GM19193 (cell line): ENCODE results near the gene CAGE1.

Experiments
- POLR2A ChIP-seq: IDR thresholded peaks from 4 replicates; pipeline ENCODE4 v1.6.1; 2011; ENCODE audit not compliant: insufficient read depth, insufficient read length; ENCODE audit errors: extremely low read depth

Gene CAGE1

DNA sequence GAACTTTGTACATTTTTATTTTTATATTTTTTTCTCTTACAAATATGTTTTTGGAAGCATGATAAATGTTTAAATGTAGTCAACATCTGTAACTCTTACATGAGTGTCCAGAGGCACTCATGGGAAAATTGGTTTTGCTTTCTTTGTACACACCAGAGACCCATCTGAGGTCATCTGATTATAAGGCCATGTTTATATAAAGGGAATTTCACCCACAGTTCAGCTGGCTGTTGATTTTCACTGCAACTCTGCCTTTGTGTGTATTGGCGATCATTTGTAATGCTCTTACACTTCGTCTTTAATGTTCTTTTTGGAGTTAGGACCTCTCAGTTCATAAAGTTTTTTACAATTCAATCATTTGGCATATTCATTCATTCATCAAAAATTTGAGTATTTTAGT, 28.1 kb upstream of the CAGE1 start:
- no peak for TF ChIP-seq POLR2A

DNA sequence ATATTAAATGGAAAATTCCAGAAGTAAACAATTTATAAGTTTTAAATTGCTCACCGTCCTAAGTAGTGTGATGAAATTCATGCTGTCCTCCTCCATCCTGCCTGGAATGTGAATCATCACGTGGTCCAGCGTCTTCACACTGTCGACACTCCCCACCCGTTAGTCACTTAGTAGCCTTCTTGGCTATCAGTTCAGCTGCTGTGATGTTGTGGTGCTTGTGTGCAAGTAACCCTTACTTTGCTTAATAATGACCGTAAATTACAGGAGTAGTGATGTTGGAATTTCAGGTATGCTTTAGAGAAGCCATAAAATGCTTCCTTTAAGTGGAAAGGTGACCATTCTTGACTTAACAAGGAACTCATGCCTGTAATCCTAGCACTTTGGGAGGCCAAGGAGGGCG, 25.3 kb upstream of the CAGE1 start:
- TF ChIP-seq POLR2A, result no peak

DNA sequence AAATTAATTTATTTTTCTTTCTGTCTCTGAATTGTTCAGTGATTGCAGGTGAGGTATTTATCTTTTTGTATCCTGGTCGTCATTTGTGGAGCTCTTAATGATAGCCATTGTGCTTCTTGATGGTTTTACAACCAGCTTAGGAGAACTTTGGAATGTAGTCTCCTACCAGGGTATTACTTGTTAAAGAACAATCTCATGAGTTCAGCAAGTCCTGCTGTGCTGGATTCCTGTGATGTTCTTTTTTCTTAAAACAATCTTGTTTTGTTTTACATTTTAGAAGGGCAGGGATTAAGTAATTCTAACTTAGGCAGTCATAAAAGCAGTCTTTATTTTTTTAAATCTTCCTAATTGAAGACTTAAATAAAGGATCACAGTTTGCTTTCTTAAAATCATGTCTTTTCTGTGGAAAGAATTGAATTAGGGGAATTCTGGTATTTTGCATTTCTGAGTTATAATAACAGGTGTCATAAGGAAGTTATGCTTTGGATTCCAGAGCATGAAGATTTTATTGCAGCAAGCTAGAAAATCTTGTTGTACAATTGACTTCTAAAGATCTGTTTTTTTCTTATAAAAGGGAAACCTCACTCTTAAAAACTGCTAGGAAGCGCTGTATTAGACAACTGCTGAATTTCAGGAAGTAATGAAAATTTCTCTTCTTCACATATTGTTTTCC, 23.7 kb upstream of the CAGE1 start:
- no peak for TF ChIP-seq POLR2A

DNA sequence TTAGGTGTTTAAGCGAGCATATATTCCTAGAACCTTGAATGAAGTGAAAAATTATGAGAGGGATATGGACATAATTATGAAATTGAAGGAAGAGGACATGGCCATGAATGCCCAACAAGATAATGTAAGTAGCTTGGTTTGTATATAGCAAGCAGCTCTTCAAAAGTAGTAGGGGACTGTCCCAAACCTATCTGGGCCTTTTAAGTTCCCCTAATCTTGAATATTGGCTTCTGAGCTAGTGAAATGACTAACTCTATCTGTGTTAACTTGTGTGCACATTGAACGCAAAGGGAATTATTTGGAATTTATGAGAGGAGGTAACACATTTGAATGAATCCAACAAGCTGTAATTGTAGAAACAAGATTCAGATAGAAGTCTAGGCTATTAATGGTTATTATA, 21.8 kb upstream of the CAGE1 start:
- TF ChIP-seq POLR2A, result no peak

DNA sequence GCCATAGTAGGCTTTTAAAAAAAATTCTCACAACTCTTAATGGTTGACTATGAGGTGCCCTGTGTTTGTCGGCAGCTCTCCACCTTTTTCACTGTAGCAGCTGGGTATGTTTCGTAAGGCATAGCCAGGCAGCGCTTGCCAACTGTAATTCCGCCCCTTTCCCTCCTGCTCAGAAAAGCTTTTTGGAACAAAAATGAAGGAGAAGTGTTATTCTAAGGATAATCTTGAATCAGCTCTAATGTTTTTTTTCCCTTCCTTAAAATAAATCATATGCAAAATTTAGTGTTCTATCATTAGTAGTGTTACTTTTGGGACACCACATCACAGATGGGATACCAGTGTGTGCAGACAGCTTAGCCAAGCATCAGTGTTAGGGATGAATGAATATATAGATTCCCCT, 21.3 kb upstream of the CAGE1 start:
- TF ChIP-seq POLR2A, result no peak

DNA sequence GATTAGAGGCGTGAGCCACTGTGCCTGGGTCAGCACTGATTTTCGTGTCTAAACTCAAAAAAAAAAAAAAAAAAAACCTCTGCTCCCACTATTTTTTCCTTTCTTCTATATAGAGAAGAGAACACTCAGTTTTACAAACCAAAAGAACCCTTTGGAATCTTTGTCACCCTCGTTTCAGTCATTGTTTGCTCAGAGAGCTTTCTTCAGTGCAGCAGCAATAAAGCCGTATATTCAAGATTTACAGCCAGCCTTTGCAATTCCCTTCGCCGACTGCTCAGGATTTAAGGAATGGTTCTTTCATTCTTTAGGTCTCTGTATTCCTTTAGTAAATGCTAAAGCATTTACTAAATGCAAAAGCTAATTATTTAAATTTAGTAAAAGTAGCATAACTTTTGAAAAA, 20.2 kb upstream of the CAGE1 start:
- TF ChIP-seq POLR2A, result no peak

DNA sequence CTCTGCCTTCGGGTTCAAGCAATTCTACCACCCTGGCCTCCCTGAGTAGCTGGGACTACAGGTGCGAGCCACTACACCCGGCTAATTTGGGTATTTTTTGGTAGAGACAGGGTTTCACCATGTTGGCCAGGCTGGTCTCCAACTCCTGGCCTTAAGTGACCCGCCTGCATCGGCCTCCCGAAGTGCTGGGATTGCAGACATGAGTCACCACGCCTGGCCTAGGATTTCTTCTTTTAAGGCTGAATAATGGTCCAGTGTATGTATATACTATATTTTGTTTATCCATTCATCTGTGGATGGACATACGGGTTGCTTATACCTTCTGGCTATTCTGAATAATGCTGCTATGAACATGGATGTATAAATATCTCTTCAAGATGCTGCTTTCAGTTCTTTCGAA, 17.2 kb upstream of the CAGE1 start:
- TF ChIP-seq POLR2A, result no peak

DNA sequence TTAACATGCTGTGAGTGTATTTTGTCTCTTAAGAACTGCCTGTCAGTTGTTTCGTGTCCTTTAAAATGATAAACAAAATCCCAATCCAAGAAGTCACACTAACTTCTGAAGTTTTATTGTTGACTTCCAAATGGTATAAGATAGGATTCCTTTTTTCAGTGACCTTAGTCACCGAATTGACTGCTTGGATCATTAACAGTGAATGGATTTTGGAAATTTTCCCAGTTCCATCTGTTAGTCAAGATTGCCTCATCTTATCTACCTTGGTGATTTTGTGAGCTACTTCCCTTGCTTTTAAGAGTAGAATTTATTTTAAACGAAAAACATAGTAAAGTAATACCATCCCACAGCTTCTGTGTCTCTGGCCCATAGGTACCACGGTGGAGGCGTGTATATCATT, 15.0 kb upstream of the CAGE1 start:
- TF ChIP-seq POLR2A, result no peak

DNA sequence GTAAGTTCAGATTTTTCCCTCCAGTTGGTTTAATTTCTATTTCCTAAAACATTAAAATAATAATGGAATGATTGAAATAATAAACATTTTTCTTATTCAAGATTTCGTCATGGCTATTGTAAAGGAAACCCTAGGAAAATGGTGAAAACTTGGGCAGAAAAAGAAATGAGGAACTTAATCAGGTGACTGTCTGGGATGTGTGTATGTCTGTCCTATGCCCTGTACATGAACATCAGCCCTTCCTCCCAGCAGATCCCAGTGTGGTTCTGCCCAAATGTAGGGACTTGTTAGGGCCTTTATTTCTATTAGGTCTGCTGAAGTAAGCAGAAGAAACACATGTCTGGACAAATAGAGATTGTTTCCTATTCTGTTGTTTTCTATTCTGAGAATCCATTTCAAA, 13.2 kb upstream of the CAGE1 start:
- TF ChIP-seq POLR2A, result no peak

DNA sequence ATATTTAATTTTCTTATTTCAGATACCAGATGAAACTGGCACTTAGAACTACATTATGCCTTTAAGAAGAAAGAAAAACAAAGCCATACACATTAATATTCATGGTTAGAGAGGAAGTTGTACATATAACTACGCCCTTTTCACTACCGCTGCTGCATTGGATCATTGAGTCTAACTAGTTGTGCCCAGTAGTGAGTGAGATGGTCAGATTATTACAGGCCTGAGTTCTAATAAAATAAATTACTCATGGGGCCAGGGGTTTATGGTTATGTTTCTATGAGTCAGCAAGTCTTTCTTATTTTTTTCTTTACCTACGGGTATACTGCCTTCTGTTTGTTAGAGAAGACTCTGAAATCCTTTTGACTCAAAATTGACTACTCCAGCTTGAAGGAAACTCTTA, 11.5 kb upstream of the CAGE1 start:
- no peak for TF ChIP-seq POLR2A

DNA sequence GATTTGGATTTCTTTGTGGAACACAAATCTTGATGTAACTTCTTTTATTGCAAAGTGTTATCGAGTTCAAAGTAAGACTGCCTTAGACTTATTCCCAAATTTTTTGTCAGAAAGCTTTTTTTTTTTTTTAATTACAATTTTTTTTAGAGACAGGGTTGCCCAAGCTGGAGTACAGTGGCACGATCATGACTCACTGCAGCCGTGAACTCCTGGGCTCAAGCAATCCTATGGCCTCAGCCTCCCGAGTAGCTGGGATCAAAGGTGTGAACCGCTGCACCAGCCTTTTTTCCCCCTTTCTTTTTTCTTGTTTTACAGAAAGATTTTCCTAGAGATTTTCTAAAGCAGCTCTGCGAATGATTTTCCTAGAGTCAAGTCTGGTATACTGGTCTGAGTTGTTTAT, 2.9 kb upstream of the CAGE1 start:
- TF ChIP-seq POLR2A, result no peak

DNA sequence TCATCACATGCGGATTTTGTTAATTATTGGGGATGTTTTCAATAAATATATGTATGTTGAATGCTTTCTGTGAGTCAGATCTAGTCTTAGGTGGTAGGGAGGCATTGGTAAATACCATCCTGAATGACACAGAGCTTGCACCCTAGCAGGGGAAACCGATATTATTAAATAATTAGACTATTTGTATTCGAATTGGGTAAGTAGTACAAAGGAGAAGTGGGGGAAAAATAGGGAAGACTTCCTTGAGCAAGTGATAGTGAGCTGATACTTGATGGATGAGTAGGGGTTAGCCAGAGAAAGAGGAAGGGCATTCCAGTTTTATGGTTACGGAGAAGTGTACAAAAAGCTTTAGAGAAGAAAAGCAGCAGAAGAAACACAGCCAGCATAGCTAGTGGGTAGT, 1.6 kb upstream of the CAGE1 start:
- TF ChIP-seq POLR2A, result no peak

DNA sequence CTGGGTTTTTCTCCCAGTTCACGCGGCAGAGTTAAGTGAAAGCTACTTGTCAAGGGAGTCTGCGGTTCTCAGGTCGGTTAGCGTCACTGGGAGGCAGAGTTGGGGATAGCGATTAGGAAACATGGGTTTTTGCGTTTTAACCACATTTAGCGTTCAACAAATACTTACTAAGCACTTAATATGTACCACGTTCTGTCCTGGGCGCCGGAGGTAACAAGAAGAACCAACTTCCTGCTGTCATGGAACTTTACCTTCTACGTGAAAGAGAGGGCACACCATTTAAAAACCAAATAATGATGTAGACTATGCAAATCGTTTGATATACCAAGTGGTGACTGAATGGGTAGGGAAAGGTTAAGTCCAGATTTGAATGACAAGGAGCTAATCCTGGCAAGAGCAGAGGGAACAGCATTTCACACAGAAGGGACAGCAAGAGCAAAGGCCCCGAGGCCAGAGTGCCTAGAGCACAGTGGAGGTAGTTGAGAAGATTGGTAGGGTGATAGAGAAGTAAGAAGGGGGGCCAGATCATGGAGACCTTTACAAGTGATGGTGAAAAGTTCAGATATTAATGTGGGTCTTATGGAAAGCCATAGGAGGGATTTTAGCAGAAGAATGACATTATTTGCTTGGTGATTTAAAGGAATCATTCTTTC, 810 bp upstream of the CAGE1 start:
- no peak for TF ChIP-seq POLR2A

DNA sequence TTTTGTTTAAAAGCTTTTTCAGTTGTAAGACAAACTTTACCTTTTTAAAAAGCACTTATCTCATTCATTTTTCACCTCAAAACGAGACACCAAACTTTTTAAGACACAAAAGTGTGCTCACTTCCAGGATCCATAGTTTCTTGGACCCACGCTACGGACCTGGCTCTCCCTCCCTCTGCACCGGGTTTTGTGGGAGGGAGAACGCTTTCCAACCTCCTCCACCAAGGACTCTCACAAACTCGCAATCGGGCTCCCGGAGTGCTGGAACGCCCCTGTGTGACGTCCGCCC, 436 bp downstream of the CAGE1 start:
- no peak for TF ChIP-seq POLR2A

DNA sequence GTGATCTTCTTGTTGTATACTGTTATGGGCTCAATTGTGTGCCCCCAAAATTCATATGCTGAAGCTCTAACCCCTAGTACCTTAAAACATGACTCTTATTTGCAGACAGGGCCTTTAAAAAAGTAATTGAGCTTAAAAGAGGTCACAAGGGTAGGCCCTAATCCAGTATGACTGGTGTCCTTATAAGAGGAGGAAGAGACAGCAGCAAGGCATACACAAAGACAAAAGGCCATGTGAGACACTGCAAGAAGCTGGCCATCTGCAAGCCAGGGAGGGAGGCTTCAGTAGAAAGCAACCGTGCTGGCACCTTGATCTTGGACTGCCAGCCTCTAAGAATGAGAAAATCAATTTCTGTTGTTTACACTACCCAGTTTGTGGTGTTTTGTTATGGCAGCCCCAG, 8.4 kb downstream of the CAGE1 start:
- TF ChIP-seq POLR2A, result no peak

DNA sequence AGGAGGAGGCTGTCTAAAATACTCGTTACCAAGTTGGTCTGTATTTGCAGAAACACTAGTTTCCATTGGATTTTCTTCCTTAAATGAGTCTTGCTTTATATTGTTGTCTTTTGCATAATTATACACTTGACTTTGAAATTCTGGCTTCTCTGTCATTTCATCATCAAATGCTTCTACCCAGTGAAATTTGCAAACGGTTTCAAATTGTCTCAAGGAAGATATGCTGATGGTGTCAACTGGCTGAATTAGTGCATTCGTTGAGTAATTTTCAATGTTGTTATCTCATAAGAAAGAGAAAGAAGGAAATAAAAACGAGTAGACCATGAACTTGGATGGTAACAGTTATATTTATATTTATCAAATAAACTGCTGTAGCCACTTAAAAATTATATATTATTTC, 10.8 kb downstream of the CAGE1 start:
- no peak for TF ChIP-seq POLR2A

DNA sequence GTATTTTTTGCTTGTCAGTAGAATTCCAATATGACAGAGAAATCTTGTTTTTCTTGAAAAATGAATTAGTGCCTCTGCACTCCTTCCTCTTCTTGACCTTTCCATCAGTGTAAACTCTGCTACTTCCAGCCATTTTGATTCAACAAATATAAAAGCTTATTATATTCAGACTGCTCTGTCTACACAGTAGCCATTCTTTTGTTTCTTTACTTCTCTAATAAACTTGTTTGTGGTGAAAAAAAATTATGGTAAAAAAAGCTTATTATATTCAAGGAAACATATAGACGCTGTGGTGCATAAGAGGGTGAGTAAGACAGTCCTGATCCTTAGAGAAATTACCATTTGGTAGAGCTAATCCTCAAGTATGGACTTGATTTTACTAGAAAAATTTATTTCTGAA, 11.6 kb downstream of the CAGE1 start:
- TF ChIP-seq POLR2A, result no peak
